Mucosa of stomach (tissue), 1 donor: ENCODE data around the gene TP63.

ENCODE experiments used
- H3K27me3 ChIP-seq: one replicate; pipeline ENCODE4 v1.7.0; 2013; ENCODE audit warnings: mild to moderate bottlenecking, low read length; ENCODE audit not compliant: control insufficient read depth, insufficient read depth
- H3K36me3 ChIP-seq: one replicate; pipeline ENCODE4 v1.7.0; 2013; ENCODE audit warnings: low read length; ENCODE audit not compliant: control insufficient read depth, insufficient read depth
- H3K4me1 ChIP-seq: one replicate; pipeline ENCODE4 v1.7.0; 2013; ENCODE audit warnings: mild to moderate bottlenecking, low read length; ENCODE audit not compliant: control insufficient read depth, insufficient read depth
- H3K4me3 ChIP-seq: one replicate; pipeline ENCODE4 v1.7.0; 2013; ENCODE audit warnings: low read length
- H3K9ac ChIP-seq: one replicate; pipeline ENCODE4 v1.7.0; 2013; ENCODE audit warnings: mild to moderate bottlenecking, low read length, moderate library complexity
- H3K9me3 ChIP-seq: one replicate; pipeline ENCODE4 v1.7.0; 2013; ENCODE audit warnings: mild to moderate bottlenecking, low read length, moderate library complexity; ENCODE audit not compliant: control insufficient read depth
- donor health status: Pancreatic carcinoma.

The TP63 gene

GRCh38 chr3:189838291-189838690 lies 207.1 kb downstream of the TP63 start:
- Histone ChIP-seq H3K4me1 (peaks cover 6% of the 10 kb centered on the region), H3K9ac (no peak overlapping the region), H3K36me3 (no peaks in the 10 kb centered on the region), H3K9me3 (no peaks in the 10 kb centered on the region), H3K27me3 (no peaks in the 10 kb centered on the region), H3K4me3 (no peak overlapping the region)

DNA sequence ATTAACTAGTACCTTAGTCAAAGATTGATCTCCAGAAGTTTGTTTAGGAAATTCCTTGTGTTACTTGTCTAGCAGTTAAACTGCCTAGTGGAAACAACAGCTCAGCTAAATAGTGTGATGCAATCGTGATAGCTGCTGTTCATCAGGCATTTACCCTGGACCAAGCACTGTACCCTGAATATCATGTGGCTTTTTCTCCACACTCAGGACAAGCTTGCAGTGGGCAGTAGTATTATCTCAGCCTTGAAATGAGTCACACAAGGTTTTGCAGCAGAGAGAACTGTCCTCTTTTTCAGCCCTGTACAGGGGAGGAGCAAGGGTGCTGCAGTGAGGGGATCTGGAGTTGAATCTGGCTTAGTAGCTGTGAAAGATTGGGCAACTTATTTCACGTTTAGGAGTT lies 208.4 kb downstream of the TP63 start:
- no peaks in the 10 kb centered on the region for H3K36me3 ChIP-seq
- H3K4me1 ChIP-seq: peaks cover 13% of the 10 kb centered on the region
- no peak overlapping the region for H3K4me3 ChIP-seq
- H3K9ac ChIP-seq: no peak overlapping the region
- H3K27me3 ChIP-seq: no peaks in the 10 kb centered on the region
- no peaks in the 10 kb centered on the region for H3K9me3 ChIP-seq

- H3K4me1 ChIP-seq: peaks cover 13% of the 10 kb centered on the region
- H3K4me3 ChIP-seq: no peak overlapping the region
- H3K27me3 ChIP-seq: no peaks in the 10 kb centered on the region
- no peaks in the 10 kb centered on the region for H3K9me3 ChIP-seq
- H3K36me3 ChIP-seq: no peaks in the 10 kb centered on the region
- no peak overlapping the region for H3K9ac ChIP-seq
Measured at GRCh38 chr3:189841473-189842205, 210.4 kb downstream of the TP63 start.

GRCh38 chr3:189842681-189843602 lies 211.8 kb downstream of the TP63 start:
- Histone ChIP-seq H3K4me3 (no peak overlapping the region), H3K27me3 (no peaks in the 10 kb centered on the region), H3K4me1 (peaks cover 13% of the 10 kb centered on the region), H3K9me3 (no peaks in the 10 kb centered on the region), H3K36me3 (no peaks in the 10 kb centered on the region), H3K9ac (no peak overlapping the region)

DNA sequence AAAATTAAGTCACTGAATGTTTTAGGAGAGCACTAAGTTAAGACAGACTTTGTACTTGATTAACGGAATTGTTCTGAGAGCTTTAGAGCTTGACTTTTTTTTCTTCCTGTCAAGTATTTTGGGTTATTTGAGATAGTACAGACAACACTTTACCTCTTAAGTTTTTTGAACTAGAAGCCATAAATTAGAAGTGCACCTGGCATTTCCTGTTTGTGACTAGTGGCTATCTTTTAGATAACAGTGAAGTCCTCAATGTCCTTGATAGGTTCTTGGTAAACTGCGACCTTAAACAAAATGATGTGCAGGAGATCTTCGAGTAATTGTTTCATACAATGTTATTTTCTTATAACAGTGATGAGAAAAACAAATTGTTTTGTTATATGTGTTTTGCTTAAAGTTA lies 213.9 kb downstream of the TP63 start:
- H3K9me3 ChIP-seq: no peaks in the 10 kb centered on the region
- H3K36me3 ChIP-seq: no peaks in the 10 kb centered on the region
- no peak overlapping the region for H3K9ac ChIP-seq

GRCh38 chr3:189848395-189849040 lies 217.3 kb downstream of the TP63 start:
- H3K9me3 ChIP-seq: no peaks in the 10 kb centered on the region
- no peak overlapping the region for H3K9ac ChIP-seq
- H3K4me3 ChIP-seq: no peak overlapping the region
- H3K27me3 ChIP-seq: no peaks in the 10 kb centered on the region
- peaks cover 5% of the 10 kb centered on the region for H3K4me1 ChIP-seq
- no peaks in the 10 kb centered on the region for H3K36me3 ChIP-seq

More for the DNA sequence above, 213.9 kb downstream of the TP63 start:
- peaks cover 13% of the 10 kb centered on the region for H3K4me1 ChIP-seq
- no peak overlapping the region for H3K4me3 ChIP-seq
- no peaks in the 10 kb centered on the region for H3K27me3 ChIP-seq

- Histone ChIP-seq H3K4me1 (no peaks in the 10 kb centered on the region), H3K9ac (no peak overlapping the region), H3K9me3 (no peaks in the 10 kb centered on the region), H3K27me3 (no peaks in the 10 kb centered on the region), H3K36me3 (no peaks in the 10 kb centered on the region), H3K4me3 (no peak overlapping the region)
Measured at GRCh38 chr3:189849262-189849661, 218.1 kb downstream of the TP63 start.

GRCh38 chr3:189851682-189852081 lies 220.5 kb downstream of the TP63 start:
- Histone ChIP-seq H3K36me3 (no peaks in the 10 kb centered on the region), H3K9me3 (no peaks in the 10 kb centered on the region), H3K4me1 (no peaks in the 10 kb centered on the region), H3K9ac (no peak overlapping the region), H3K4me3 (no peak overlapping the region), H3K27me3 (no peaks in the 10 kb centered on the region)

- H3K4me3 ChIP-seq: no peak overlapping the region
- no peaks in the 10 kb centered on the region for H3K36me3 ChIP-seq
- no peaks in the 10 kb centered on the region for H3K4me1 ChIP-seq
- no peak overlapping the region for H3K9ac ChIP-seq
- no peaks in the 10 kb centered on the region for H3K27me3 ChIP-seq
- H3K9me3 ChIP-seq: no peaks in the 10 kb centered on the region
Measured at GRCh38 chr3:189853906-189854305, 222.7 kb downstream of the TP63 start.

DNA sequence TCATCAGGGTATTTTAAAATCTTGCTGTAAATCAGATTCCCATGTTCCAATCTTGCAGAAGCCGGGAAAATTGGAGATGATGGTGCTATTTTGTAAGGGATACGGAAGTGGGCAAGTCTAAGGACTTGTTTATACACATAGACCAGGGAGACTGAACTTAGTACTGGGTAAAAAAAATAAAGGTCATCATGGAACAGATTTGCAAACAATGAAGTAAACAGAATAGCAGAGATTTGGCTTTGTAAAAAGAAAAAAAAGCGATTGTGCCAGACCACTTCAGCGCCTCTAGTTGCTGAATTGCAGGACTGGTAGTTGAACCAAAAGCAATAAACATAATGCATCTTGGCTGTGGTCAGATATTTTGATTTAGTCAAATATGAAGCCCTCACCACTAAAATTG lies 229.1 kb downstream of the TP63 start:
- H3K9ac ChIP-seq: no peak overlapping the region
- H3K4me3 ChIP-seq: no peak overlapping the region
- H3K36me3 ChIP-seq: no peaks in the 10 kb centered on the region
- H3K9me3 ChIP-seq: no peaks in the 10 kb centered on the region
- H3K4me1 ChIP-seq: no peaks in the 10 kb centered on the region
- H3K27me3 ChIP-seq: no peaks in the 10 kb centered on the region

GRCh38 chr3:189862385-189862998 lies 231.3 kb downstream of the TP63 start:
- Histone ChIP-seq H3K4me3 (no peak overlapping the region), H3K27me3 (no peaks in the 10 kb centered on the region), H3K9ac (no peak overlapping the region), H3K36me3 (no peaks in the 10 kb centered on the region), H3K4me1 (no peaks in the 10 kb centered on the region), H3K9me3 (no peaks in the 10 kb centered on the region)
